Ovary (tissue), 9 donors: ENCODE measurements around the gene OR1E2. TPM values are rescaled to one million over a fixed set of nuclear protein-coding genes. Genes with fewer than 3 reads are reported as not detected.

ENCODE experiments used
- DNase-seq, 5 donors: peaks; one replicate each; pipeline ENCODE4 v3.0.0-alpha.2; 2019 to 2020
- H3K27ac ChIP-seq, 2 donors: fragments of 200-600 bp; one replicate each; pipeline versions ENCODE4 v1.5.1 to v1.8.0; 2019 to 2022
- H3K27me3 ChIP-seq: fragments of 200-600 bp; one replicate; pipeline ENCODE4 v1.8.0; 2022
- H3K36me3 ChIP-seq: fragments of 200-600 bp; sonication (generic); one replicate; pipeline ENCODE4 v1.5.1; 2019
- H3K4me1 ChIP-seq: one replicate; pipeline ENCODE4 v1.8.1; 2013; ENCODE audit warnings: mild to moderate bottlenecking, moderate library complexity; ENCODE audit not compliant: insufficient read depth
- H3K4me3 ChIP-seq: fragments of 200-600 bp; sonication (generic); one replicate; pipeline ENCODE4 v1.5.1; 2017
- H3K9me3 ChIP-seq, 2 donors: fragments of 200-600 bp in 1 of 2; sonication (generic) in 1 of 2; one replicate each; pipeline versions ENCODE4 v1.5.1 to v1.8.1; 2013 to 2019; ENCODE audit warnings: mild to moderate bottlenecking in 1 of 2, moderate library complexity in 1 of 2
- CTCF ChIP-seq, 3 donors: fragments of 450-650 bp in 2 of 3; fragments of 200-600 bp in 1 of 3; IDR thresholded peaks; one replicate each; pipeline versions ENCODE4 v1.5.1 to v1.8.0; 2016 to 2022; ENCODE audit warnings: antibody characterized with exemption in 3 of 3, mild to moderate bottlenecking in 1 of 3
- EP300 ChIP-seq: sonication (generic); formaldehyde crosslinking; IDR thresholded peaks from one replicate; pipeline ENCODE4 v1.6.1; 2017; ENCODE audit warnings: antibody characterized with exemption
- POLR2A ChIP-seq: fragments of 450-650 bp; IDR thresholded peaks from one replicate; pipeline ENCODE4 v1.6.1; 2017; ENCODE audit warnings: antibody characterized with exemption, mild to moderate bottlenecking, moderate library complexity
- WGBS, 3 donors: extraction: QIAGEN DNeasy Blood & Tissue Kit in 1 of 3; methylation state at CpG; one replicate each; pipeline versions ENCODE4 v1.1.5 to v1.1.7; 2013 to 2017; 5-methylcytosine and 5-hydroxymethylcytosine counted together
- intact Hi-C, 4 donors: fragments of 100-400 bp; cut with DNase I; formaldehyde crosslinking; loops; one replicate each; pipeline versions ENCODE4 v1.11.0 to v1.15.1; 2022 to 2023
- polyA plus RNA-seq, 2 donors: library from polyadenylated mRNA; stranded (reverse); fragments of 200-250 nt in 1 of 2; fragments of 350-450 nt in 1 of 2; fragmentation: Illumina TruSeq in 1 of 2; extraction: RNeasy Lipid Tissue Mini Kit (QIAGEN cat#74804) in 1 of 2; gene quantifications; one replicate each; pipeline ENCODE4 v1.2.3, GENCODE V29; 2013 to 2014
- total RNA-seq, 7 donors: library from RNA; depleted of rRNA in 2 of 7; stranded (reverse); fragments of >200 nt in 2 of 7; fragmentation: NEBNext Ultra II Directional in 3 of 7; extraction: Animal tissue kit (Norgen Biotek cat#: 25700) in 3 of 7; gene quantifications; one replicate each; pipeline versions ENCODE4 v1.1.0 to v1.2.4, GENCODE V29; 2016 to 2023
- donor health status: DM: no; HTN: no; CAD: no; lungs with moderate emphysema.
- donor health status: DM: no; HTN: no; CAD: no.
- donor health status: Bipolar disorder and iron deficiency.
- donor health status: DM: yes; HTN: yes; CAD: no.
- donor health status: DM: no; HTN: no; CAD: no.
- donor health status: DM: yes; HTN: yes; CAD: no.

The OR1E2 gene
- total and polyA plus RNA-seq, 9 donors: not detected

- H3K4me1 ChIP-seq: peaks cover 1% of the 10 kb centered on the region
- H3K36me3 ChIP-seq: no peaks in the 10 kb centered on the region
- no peak for DNase-seq
- intact Hi-C loops: no loop called here
- H3K4me3 ChIP-seq: no peak overlapping the region
- H3K27ac ChIP-seq: no peak overlapping the region
- H3K27me3 ChIP-seq: no peaks in the 10 kb centered on the region
- H3K9me3 ChIP-seq: no peaks in the 10 kb centered on the region
- TF ChIP-seq POLR2A (no peak), EP300 (no peak), CTCF (IDR thresholded peaks at IDR 0.05) (no peak)
- WGBS, 3 donors: 55 to 64% (median 62%) methylated on average over 4 of the region's 4 CpGs
Measured at GRCh38 chr17:3475251-3475685, 41.6 kb upstream of the OR1E2 start.

- DNase-seq: no peak
- no peaks in the 10 kb centered on the region for H3K36me3 ChIP-seq
- intact Hi-C loops: no loop called here
- peaks cover 1% of the 10 kb centered on the region for H3K4me1 ChIP-seq
- no peaks in the 10 kb centered on the region for H3K27me3 ChIP-seq
- peak overlapping the region in 1 of 2 donors; percentile 19 for H3K27ac ChIP-seq
- WGBS, 3 donors: 6 to 8% (median 7%) methylated on average over 3 of the region's 3 CpGs
- no peaks in the 10 kb centered on the region for H3K9me3 ChIP-seq
- H3K4me3 ChIP-seq: no peak overlapping the region
- TF ChIP-seq POLR2A: no peak
- no peak for TF ChIP-seq CTCF (IDR thresholded peaks at IDR 0.05)
- no peak for TF ChIP-seq EP300
Measured at GRCh38 chr17:3474212-3474611, 40.6 kb upstream of the OR1E2 start.

GRCh38 chr17:3472137-3472536, 38.5 kb upstream of the OR1E2 start:
- Histone ChIP-seq H3K4me3 (no peak overlapping the region), H3K4me1 (peaks cover 1% of the 10 kb centered on the region), H3K36me3 (no peaks in the 10 kb centered on the region), H3K27me3 (no peaks in the 10 kb centered on the region), H3K9me3 (no peaks in the 10 kb centered on the region), H3K27ac (no peak overlapping the region)
- TF ChIP-seq CTCF (IDR thresholded peaks at IDR 0.05) (no peak), POLR2A (no peak), EP300 (no peak)
- DNase-seq: no peak
- intact Hi-C loops: no loop called here
- 90 to 93% (median 92%) methylated on average over 21 of the region's 21 CpGs for WGBS, 3 donors

- no peak for TF ChIP-seq POLR2A
- no peak for TF ChIP-seq EP300
- no peak for TF ChIP-seq CTCF (IDR thresholded peaks at IDR 0.05)
- no peaks in the 10 kb centered on the region for H3K27me3 ChIP-seq
- H3K9me3 ChIP-seq: no peaks in the 10 kb centered on the region
- H3K4me3 ChIP-seq: no peak within 1 kb of the TSS
- peaks cover 1% of the 10 kb centered on the region for H3K4me1 ChIP-seq
- no peaks in the 10 kb centered on the region for H3K36me3 ChIP-seq
- H3K27ac ChIP-seq: no peak within 1 kb of the TSS
- 95 to 96% (median 96%) methylated on average over 38 of the region's 38 CpGs for WGBS, 3 donors
- no peak for DNase-seq
- intact Hi-C loops: no loop called here
Measured at GRCh38 chr17:3471599-3471998, 38.0 kb upstream of the OR1E2 start, which contains the start of gene SPATA22. Gene SPATA22 (minus strand): TSS chr17:3471819. CDS start chr17:3469325, 2,494 bp downstream.
